ENCODE results near the gene BCAR3.

- TF ChIP-seq CTCF (IDR thresholded peaks at IDR 0.05) (no peak), POLR2A (IDR thresholded peaks at IDR 0.05) (no peak), EP300 (IDR thresholded peaks at IDR 0.05) (no peak)
Observed at GRCh38 chr1:93546162-93546863, 135.3 kb downstream of the BCAR3 start.
